NOMO-1 treated with DMSO at 0.1 percent for 48 hours (cell line): ENCODE data around the gene ISX.

Experiments used
- DNase-seq: peaks from one replicate; lab custom pipeline; 2025; ENCODE audit not compliant: unreplicated experiment; lab: John Stamatoyannopoulos, UW

Gene ISX

DNA sequence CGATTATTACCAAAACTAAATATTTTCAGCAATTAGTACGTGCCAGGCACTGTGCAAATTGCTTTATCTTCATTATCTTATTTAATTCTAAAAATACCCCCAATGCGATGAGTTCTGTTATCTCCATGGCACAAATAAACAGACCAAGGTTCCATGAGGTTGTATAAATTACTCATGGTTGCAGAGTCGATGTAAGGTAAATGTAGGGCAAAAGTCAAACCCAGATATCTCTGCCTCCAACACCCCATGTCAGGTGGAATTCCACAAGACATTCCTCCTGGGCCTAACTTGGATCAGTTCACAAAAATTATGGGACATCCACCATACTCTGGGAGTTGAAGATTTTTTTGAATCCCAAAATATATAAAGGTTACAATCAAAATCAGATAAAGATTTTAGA, 43.7 kb downstream of the ISX start:
- no peak for DNase-seq

GRCh38 chr22:35111244-35111643, 45.3 kb downstream of the ISX start:
- DNase-seq = no peak

DNA sequence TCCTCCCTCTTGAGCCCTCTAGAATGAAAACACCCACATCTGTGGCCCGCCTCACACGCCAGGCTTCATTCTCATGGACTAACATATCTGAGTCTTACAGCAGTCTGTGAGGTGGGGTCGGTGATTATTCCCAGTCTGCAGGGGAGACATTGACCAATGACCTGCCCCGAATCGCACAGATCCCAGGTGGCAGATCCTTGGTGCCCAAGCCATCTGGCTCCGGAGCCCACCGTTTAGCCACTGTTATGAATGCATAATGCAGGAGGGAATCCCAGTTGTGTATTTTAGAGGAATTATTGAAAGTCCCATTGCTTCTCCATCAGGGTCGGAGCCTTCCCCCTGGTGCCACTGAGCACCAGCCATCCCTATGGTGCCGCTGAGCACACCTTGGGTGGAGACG, 47.4 kb downstream of the ISX start:
- no peak for DNase-seq

DNA sequence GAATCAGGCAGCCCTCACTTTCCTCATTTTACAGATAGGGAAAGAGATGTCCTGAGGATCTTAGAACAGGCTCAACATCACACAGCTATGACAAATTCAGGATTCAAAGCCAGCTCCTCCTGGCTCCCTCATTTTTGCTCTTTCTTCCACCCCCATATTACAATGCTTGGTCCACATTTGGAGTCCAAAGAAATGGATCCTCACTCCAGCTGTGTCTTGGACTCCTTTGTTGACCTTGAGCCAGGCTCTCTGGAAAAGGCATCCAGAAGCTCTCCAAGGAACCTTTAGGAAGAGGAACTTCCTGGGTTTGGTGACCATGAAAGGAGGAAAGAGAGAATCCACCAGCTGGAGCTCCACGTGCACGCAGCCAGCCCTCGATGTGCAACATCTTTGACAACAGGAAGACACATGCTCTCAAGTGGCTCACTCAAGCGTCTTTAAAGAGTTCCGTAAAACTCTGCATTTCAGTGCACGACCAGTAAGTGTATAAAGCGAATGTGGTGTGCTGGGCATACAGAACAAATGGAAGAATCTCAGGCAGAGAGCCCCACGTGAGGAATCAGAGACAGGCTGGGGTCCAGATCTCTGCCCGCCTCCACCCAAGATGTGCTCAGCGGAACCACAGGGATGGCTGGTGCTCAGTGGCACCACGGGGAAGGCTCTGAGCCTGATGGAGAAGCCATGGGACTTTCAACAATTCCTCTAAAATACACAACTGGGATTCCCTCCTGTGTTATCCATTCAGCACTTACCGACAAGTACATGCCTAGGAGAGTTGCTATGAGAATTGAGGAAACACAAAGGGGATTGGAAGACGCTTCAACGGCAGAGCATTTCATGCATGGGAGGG, 48.4 kb downstream of the ISX start:
- no peak for DNase-seq

DNA sequence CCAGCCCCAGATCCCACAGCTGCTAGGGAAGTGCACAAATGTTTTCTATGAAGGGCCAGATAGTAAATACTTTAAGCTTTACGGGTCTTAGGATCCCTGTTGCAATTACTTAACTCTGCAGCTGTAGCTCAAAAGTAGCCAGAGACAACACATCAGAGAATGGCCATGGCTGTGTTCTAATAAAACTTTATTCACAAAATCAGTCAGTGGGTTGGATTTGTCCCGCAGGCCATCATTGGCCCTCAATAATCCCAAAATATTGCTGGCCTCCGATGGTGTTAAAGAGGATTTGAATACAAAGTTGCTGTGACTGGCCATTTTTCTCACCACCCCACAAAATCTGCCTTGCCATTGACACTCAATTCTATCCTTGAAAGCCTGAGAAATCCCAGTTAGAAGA, 49.6 kb downstream of the ISX start:
- no peak for DNase-seq

DNA sequence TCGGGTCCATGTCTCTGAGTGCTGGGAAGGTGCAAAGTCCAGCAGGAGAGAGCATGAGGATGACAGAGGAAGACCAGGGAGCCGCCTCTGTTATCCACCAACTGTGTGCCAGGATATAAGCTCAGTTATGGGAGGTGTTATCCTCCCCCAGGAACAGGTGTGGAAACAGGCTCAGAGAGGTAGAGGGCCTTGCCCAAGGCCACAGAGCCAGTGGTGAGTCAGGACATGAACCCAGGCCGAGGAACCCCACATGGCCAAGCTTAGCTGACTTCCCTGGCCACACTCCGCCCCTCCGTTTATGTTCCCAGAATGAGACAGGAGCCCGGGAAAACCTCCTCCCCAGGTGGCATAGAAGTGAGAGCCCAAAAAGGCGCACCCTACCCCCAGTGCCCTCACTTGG, 50.3 kb downstream of the ISX start:
- no peak for DNase-seq

GRCh38 chr22:35116817-35117216, 50.9 kb downstream of the ISX start:
- DNase-seq = no peak

DNA sequence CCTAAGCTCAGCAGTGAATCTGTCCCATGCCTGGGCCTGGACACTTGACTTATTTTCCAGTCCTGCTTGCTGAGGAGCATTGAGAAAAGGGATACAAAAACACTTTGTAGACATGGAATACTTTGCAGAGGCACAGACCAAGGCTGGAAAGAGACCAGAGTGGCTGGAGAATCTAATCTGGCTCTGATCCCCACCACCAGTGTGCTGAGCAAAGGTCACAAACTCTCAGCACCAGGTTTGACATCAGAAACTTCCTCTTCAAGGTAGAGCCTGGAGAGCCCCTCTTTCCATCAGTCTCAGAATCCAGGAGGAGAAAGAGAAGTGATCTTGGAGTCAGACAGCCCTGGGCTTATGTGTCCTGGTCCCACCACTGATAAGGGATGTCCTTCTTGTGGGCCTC, 53.5 kb downstream of the ISX start:
- no peak for DNase-seq

DNA sequence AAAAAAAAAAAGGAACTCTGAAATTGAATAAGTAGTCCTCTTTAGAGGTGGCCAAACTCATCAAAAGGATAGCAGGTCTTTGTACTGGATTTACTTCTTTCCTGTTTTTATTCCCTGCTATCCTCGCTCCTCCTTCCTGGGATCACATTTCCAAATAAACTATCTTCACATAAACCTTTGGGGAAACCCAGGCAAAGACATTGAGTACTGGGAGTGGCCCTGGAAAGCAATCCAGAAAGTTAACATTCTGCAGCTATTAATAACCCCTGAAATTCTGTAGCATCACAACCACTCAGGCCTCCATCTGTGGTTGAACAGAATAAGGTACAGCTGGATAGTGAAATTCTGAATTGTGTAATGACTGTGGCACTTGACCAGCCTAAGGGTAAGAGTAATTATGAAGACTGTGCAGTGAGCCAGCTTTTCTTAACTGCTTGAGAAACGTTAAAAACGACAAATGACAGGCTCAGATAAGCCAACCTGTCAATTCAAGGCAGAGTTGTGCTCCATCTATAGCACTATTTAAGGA, 58.8 kb downstream of the ISX start:
- no peak for DNase-seq

DNA sequence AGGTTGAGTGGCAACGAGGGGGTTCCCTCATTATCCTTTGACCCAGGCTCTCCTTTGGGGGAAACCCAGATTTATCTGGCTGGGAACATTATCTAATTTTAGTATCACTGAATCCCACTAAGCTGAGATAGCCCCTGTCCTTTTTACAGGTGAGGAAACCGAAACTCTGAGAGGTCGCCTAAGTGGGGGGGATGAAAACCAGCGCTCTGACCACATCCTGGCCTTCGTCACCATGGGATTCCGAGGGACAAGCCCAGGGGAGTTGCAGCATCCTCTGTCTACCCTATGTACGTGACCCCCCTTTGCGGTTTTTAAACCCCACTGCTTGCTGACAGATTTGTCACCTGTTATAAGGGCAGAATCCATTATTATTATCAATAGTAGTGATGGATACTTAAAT, 61.0 kb downstream of the ISX start:
- DNase-seq = no peak

- DNase-seq = no peak
These were observed 62.7 kb downstream of the ISX start for GRCh38 chr22:35128637-35129036.

DNA sequence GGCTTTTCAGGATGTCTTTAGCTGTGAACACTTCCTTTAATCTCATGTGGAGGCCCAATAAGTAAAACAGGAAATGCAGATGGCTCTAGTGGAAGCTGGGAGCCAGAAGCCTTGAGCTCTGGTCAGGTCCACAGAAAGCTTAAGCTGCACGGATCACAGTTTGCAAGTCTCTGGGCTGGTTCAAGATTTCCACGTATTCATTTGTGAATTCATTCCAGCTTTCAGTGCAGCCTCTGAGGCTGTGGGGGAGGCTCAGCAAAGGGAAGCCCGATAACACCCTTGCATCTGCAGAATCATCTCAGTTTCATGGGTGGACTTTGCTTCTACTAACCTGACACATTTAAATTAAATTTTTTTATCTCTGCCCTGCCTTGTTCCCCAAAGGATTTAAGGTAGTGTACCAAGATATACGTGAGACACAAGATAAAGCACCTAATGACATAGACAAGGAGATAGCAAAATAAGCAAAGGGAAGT, 65.6 kb downstream of the ISX start:
- peak; percentile 17 for DNase-seq

GRCh38 chr22:35132568-35132967, 66.6 kb downstream of the ISX start:
- no peak for DNase-seq

DNA sequence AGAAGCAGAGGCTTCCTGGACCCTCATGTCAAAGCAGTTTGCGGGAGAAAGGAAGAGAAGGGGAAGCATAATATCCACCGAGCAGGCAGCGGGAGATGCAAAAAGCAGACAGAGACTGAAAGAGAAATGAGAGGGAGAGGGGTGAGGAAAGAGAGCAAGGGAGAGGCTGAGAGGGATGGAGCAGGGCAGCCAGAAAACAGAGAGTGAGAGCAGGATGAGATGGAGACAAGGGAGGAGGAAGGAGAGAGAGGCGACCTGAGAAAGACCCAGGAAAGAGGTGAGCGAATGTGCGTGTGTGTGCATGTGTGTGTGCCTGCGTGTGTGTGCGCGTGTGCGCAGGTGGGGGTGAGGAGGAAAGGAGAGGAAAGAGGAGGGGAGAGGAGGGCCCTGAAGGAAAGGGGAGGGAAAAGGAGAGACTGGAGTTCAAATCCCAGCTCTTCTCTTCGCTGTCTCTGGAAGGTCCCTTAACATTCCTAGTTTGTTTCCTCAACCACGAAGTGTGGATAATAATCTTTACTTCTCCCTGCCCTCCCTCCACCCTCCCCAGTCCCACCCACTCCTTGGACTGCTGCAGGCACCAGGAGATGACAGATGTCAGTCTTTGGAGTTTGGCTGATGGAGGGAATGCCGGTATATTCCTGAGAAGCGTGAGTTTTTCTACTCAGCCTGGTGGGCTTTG, 67.9 kb downstream of the ISX start:
- no peak for DNase-seq

GRCh38 chr22:35134637-35135036, 68.7 kb downstream of the ISX start:
- DNase-seq = no peak

DNA sequence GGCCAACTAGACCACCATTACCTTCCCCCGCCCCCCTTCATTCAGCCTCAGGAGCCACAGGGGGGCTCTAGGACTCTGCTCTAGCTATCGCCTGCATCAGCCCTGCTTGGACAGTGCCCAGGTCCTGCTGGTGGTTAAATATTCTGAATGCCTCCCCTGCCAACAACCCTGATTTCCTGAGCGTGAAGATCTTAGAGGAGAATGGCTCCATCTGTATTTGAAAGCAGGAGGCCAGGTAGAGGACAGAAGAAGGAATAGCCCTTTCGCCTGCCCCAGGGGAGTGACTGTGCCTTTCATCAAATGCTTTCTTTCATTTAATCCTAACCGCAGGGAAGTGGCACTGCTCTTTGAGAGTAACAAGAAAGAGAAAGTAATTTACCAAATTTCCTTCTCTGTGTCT, 69.2 kb downstream of the ISX start:
- DNase-seq = no peak
